WERI-Rb-1 (cell line): ENCODE results near the gene RNF175.

ENCODE experiments used
- DNase-seq: peaks from one replicate; pipeline ENCODE4 v3.0.0-alpha.2; 2020
- H3K27ac ChIP-seq: fragments of 250-450 bp; sonication (Bioruptor Pico); 2 replicates; pipeline ENCODE4 v1.5.1; 2020; ENCODE audit warnings: mild to moderate bottlenecking, moderate library complexity
- H3K27me3 ChIP-seq: fragments of 250-450 bp; sonication (Bioruptor Pico); 2 replicates; pipeline ENCODE4 v1.5.1; 2021; ENCODE audit warnings: mild to moderate bottlenecking, low read depth, moderate library complexity; ENCODE audit not compliant: insufficient read depth, severe bottlenecking
- H3K36me3 ChIP-seq: fragments of 250-450 bp; sonication (Bioruptor Pico); 2 replicates; pipeline ENCODE4 v1.5.1; 2020; ENCODE audit warnings: mild to moderate bottlenecking, moderate library complexity
- H3K4me3 ChIP-seq: 2 replicates; pipeline ENCODE4 v1.5.1; 2011; ENCODE audit warnings: low read depth, mild to moderate bottlenecking, control low read depth, low read length
- H3K9me3 ChIP-seq: fragments of 250-450 bp; sonication (Bioruptor Pico); 2 replicates; pipeline ENCODE4 v1.5.1; 2021; ENCODE audit warnings: mild to moderate bottlenecking, moderate library complexity; ENCODE audit not compliant: severe bottlenecking
- TF ChIP-seq, protein P1 (sequence below): IDR thresholded peaks from 2 replicates; pipeline ENCODE4 v1.5.1; 2011; ENCODE audit warnings: low read depth, mild to moderate bottlenecking, control low read depth, inconsistent platforms, low read length

RNF175 gene

DNA sequence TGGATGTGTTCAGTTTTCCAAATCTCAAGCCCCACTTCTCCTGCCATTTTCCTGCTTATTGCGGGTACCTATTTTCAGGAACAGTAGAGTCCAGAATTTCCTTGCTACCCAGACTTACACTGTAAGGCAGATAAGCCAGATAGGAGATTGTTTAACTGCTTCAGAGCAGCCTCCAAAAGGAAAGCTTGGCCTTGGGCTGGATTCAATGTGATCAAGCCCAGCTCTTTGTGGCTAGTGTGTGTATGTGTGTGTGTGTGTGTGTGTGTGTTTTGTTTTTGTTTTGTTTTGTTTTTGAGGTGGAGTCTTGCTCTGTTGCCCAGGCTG lies 34.0 kb downstream of the RNF175 start:
- DNase-seq = no peak
- TF ChIP-seq, protein P1, sequence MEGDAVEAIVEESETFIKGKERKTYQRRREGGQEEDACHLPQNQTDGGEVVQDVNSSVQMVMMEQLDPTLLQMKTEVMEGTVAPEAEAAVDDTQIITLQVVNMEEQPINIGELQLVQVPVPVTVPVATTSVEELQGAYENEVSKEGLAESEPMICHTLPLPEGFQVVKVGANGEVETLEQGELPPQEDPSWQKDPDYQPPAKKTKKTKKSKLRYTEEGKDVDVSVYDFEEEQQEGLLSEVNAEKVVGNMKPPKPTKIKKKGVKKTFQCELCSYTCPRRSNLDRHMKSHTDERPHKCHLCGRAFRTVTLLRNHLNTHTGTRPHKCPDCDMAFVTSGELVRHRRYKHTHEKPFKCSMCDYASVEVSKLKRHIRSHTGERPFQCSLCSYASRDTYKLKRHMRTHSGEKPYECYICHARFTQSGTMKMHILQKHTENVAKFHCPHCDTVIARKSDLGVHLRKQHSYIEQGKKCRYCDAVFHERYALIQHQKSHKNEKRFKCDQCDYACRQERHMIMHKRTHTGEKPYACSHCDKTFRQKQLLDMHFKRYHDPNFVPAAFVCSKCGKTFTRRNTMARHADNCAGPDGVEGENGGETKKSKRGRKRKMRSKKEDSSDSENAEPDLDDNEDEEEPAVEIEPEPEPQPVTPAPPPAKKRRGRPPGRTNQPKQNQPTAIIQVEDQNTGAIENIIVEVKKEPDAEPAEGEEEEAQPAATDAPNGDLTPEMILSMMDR = no peak
- Histone ChIP-seq H3K9me3 (no peaks in the 10 kb centered on the region), H3K27ac (no peak overlapping the region), H3K36me3 (no peaks in the 10 kb centered on the region), H3K27me3 (no peaks in the 10 kb centered on the region), H3K4me3 (no peak overlapping the region)

DNA sequence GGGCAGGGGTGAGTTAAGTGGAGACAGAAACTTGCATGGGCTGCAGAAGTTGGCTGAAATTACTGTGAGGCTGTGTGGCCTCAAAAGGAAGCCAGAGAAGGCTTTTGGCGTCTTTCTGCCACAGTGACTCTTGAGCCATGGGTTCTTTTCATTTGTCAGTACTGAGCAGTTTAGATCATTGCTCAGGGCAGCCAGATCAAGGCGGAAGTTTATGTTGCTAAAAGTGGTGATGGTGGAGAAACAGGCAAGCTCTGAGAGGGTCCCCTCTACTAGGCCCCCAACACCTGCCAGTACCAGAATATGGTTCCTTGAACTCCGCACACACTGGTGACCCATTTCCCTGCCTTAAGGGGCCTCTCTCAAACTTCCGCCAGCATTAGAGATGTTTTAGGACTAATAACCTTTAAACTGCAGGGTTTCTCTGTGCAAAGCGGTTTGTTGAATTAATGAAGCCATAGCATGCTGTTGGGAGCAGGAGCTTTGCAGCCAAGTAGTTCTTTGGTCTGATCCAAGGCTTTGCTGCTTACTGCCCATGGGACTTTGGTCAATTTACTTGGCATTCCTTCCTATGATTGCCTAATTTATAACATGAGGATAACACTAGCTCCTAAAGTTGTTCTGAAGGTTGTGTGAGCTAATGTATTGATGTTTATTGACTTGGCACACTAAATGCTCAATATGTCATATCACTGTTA lies 34.5 kb downstream of the RNF175 start:
- Histone ChIP-seq H3K27ac (no peak overlapping the region), H3K4me3 (no peak overlapping the region), H3K9me3 (no peaks in the 10 kb centered on the region), H3K27me3 (no peaks in the 10 kb centered on the region), H3K36me3 (no peaks in the 10 kb centered on the region)
- DNase-seq = no peak
- TF ChIP-seq, protein P1 = no peak

DNA sequence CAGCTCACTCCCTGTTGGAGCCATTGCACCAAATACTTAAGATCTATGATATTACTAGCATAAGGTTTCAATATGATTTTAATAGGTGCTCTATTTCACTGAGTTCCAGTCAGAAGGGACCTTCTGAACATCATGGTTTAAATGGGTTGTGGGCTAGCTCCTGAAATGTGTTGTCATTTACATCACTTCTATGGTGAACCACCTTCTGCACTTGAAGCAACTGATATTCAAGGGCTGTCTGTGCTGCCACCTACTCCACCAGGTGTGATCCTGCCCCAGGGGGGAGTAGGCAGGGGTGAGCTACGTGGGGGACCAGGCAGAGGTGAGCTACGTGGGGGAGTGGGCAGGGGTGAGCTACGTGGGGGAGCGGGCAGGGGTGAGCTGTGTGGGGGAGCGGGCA lies 35.2 kb downstream of the RNF175 start:
- no peak for DNase-seq
- TF ChIP-seq, protein P1 = no peak
- H3K4me3 ChIP-seq = no peak overlapping the region
- no peaks in the 10 kb centered on the region for H3K27me3 ChIP-seq
- no peaks in the 10 kb centered on the region for H3K36me3 ChIP-seq
- H3K9me3 ChIP-seq = no peaks in the 10 kb centered on the region
- no peak overlapping the region for H3K27ac ChIP-seq

DNA sequence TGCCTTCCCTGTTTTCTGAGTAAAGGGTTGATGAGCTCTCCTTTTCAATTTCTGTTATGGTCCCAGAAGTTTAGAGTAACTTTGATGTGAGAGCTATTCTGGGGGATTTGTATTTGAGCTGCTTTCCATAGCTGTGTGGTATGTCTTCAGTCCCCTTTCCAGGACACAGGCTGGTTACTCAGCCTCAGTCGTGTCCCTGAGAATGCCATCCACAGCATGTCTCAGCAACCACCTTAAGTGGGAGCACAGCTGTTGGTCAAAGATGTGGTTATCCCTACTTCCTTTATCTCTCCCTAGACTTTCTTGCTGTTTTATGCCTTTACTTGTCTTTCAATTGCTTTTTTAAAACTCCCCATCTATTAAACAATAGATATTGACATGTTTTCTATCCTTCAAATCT lies 37.8 kb downstream of the RNF175 start:
- TF ChIP-seq, protein P1 = no peak

DNA sequence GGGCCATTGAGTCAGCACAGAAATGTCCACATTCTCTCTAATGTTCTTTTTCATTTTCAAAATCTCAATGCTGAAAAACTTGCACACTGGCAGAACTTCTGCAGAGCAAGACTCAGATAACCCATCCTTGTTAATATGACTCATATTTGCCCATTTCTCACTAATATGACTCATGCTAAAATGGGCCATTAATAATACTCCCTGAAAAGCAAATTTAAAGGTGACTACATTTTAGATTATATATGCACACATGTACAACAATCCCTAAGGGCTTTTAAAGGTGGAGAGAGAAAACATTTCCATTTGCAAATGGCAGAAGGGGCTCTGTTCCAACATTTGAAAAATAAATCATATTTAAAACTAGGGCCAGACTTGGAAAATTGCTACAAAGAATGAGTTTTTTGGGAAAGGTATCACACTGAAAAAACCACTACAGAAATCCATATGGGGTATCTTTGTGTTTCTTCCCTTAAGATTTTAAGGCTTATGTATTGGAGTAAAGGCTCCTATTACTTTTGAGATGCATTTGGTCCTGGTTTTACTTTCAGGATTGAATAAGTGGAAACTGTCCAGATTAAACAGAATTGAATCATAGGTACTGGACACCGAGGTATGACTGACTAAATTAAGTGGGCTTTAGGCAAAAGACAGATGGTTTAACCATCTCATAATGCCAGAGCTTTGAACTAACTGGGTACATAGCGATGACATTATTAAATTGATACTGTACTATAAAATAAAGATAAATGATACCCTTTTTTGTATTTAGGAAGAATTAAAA lies 45.8 kb downstream of the RNF175 start:
- Histone ChIP-seq H3K9me3 (no peaks in the 10 kb centered on the region), H3K27ac (no peak overlapping the region), H3K4me3 (no peak overlapping the region), H3K36me3 (no peaks in the 10 kb centered on the region), H3K27me3 (no peaks in the 10 kb centered on the region)
- DNase-seq = no peak
- TF ChIP-seq, protein P1 = no peak

More for the DNA sequence above, 37.8 kb downstream of the RNF175 start:
- Histone ChIP-seq H3K4me3 (no peak overlapping the region), H3K27ac (no peak overlapping the region), H3K9me3 (no peaks in the 10 kb centered on the region), H3K36me3 (no peaks in the 10 kb centered on the region), H3K27me3 (no peaks in the 10 kb centered on the region)
- no peak for DNase-seq
